ENCODE results near the gene LRRIQ1. TPM values are rescaled to one million over a fixed set of nuclear protein-coding genes. Genes with fewer than 3 reads are reported as not detected.
"Not testable (repeated sequence)": the region's sequence is repeated elsewhere in the genome, so short reads cannot be mapped to it uniquely, and the experiment has no call there.

Gene LRRIQ1
- total and polyA plus RNA-seq, 4 donors: 0.05 to 0.08 TPM; not detected in 2

DNA sequence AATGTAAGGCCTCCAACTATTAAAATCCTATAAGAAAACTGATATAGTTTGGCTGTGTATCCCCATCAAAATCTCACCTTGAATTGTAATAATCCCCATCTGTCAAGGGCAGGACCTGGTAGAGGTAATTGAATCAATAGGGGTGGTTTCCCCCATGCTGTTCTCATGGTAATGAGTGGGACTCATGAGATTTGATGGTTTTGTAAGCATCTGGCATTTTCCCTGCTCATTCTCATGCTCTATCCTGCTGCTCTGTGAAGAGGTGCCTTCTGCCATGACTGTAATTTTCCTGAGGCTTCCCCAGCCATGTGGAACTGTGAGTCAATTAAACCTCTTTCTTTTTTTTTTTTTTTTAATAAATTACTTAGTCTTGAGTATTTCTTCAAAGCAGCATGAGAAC is 31.9 kb upstream of the LRRIQ1 start:
- Histone ChIP-seq H3K27me3 (ENCODE audit: control insufficient read depth in 4 of 4, insufficient read depth in 4 of 4, low read length in 3 of 4) (peaks cover 0 to 3% (median 0%) of the 10 kb centered on the region in 4 donors), H3K4me1 (ENCODE audit: control insufficient read depth in 4 of 4, insufficient read depth in 4 of 4, low read length in 3 of 4) (peaks cover 0 to 8% (median 3%) of the 10 kb centered on the region in 4 donors), H3K9me3 (ENCODE audit: control insufficient read depth in 4 of 4, low read length in 3 of 4) (no peaks in the 10 kb centered on the region), H3K9ac (ENCODE audit: low read depth in 1 of 2, low read length in 2 of 2) (no peak overlapping the region), H3K27ac (ENCODE audit: low read depth in 1 of 2, low read length in 2 of 2) (no peak overlapping the region), H3K4me3 (ENCODE audit: low read depth in 1 of 3, low read length in 3 of 3) (no peak overlapping the region), H3K36me3 (ENCODE audit: control insufficient read depth in 4 of 4, insufficient read depth in 3 of 4, low read depth in 1 of 4, low read length in 3 of 4) (no peaks in the 10 kb centered on the region)
- no peak for TF ChIP-seq ZBTB33 (IDR thresholded peaks at IDR 0.05)
- no peak for TF ChIP-seq TAF1 (conservative IDR thresholded peaks at IDR 0.05)
- TF ChIP-seq MAX (IDR thresholded peaks at IDR 0.05): no peak
- no peak for TF ChIP-seq RXRA (IDR thresholded peaks at IDR 0.05)
- no peak for TF ChIP-seq HNF4A (conservative IDR thresholded peaks at IDR 0.05)
- TF ChIP-seq, protein P1, sequence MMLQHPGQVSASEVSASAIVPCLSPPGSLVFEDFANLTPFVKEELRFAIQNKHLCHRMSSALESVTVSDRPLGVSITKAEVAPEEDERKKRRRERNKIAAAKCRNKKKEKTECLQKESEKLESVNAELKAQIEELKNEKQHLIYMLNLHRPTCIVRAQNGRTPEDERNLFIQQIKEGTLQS (IDR thresholded peaks at IDR 0.05): no peak
- no peak for TF ChIP-seq EGR1 (IDR thresholded peaks at IDR 0.05; ENCODE audit: low read depth in 2 of 2)
- no peak for TF ChIP-seq NR2F2 (IDR thresholded peaks at IDR 0.05)
- DNase-seq (ENCODE audit: low spot score): no peak

DNA sequence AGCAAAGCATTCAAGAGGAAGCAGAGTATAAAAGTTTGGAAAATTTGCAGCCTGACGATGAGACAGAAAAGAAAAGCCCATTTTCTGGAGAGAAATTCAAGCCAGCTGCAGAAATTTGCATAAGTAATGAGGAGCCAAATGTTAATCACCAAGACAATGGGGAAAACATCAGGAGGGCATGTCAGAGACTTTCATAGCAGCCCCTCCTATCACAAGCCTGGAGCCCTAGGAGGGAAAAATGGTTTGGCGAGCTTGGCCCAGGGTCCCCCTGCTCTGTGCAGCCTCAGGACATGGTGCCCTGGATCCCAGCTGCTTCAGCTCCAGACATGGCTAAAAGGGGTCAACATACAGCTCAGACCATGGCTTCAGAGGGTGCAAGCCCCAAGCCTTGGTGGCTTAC is 31.1 kb upstream of the LRRIQ1 start:
- H3K27ac ChIP-seq (ENCODE audit: low read depth in 1 of 2, low read length in 2 of 2); H3K27me3 ChIP-seq (ENCODE audit: control insufficient read depth in 4 of 4, insufficient read depth in 4 of 4, low read length in 3 of 4); H3K9me3 ChIP-seq (ENCODE audit: control insufficient read depth in 4 of 4, low read length in 3 of 4); DNase-seq (ENCODE audit: low spot score); H3K4me3 ChIP-seq (ENCODE audit: low read depth in 1 of 3, low read length in 3 of 3); H3K36me3 ChIP-seq (ENCODE audit: control insufficient read depth in 4 of 4, insufficient read depth in 3 of 4, low read depth in 1 of 4, low read length in 3 of 4); H3K4me1 ChIP-seq (ENCODE audit: control insufficient read depth in 4 of 4, insufficient read depth in 4 of 4, low read length in 3 of 4); H3K9ac ChIP-seq (ENCODE audit: low read depth in 1 of 2, low read length in 2 of 2): not testable (repeated sequence)
- 56% methylated on average over 2 of the region's 2 CpGs for WGBS

GRCh38 chr12:85005615-85006014 is 30.5 kb upstream of the LRRIQ1 start:
- Histone ChIP-seq H3K36me3 (ENCODE audit: control insufficient read depth in 4 of 4, insufficient read depth in 3 of 4, low read depth in 1 of 4, low read length in 3 of 4) (no peaks in the 10 kb centered on the region), H3K4me1 (ENCODE audit: control insufficient read depth in 4 of 4, insufficient read depth in 4 of 4, low read length in 3 of 4) (peaks cover 0 to 8% (median 3%) of the 10 kb centered on the region in 4 donors), H3K9me3 (ENCODE audit: control insufficient read depth in 4 of 4, low read length in 3 of 4) (no peaks in the 10 kb centered on the region), H3K27me3 (ENCODE audit: control insufficient read depth in 4 of 4, insufficient read depth in 4 of 4, low read length in 3 of 4) (peaks cover 0 to 3% (median 0%) of the 10 kb centered on the region in 4 donors), H3K27ac (ENCODE audit: low read depth in 1 of 2, low read length in 2 of 2) (no peak overlapping the region), H3K4me3 (ENCODE audit: low read depth in 1 of 3, low read length in 3 of 3) (no peak overlapping the region), H3K9ac (ENCODE audit: low read depth in 1 of 2, low read length in 2 of 2) (no peak overlapping the region)
- WGBS: 84% methylated on average over 1 of the region's 1 CpG
- DNase-seq (ENCODE audit: low spot score): no peak
- TF ChIP-seq RXRA (IDR thresholded peaks at IDR 0.05) (no peak), HNF4A (conservative IDR thresholded peaks at IDR 0.05) (no peak), GABPA (IDR thresholded peaks at IDR 0.05 in 1 of 2, conservative IDR thresholded peaks at IDR 0.05 in 1 of 2) (no peak)

DNA sequence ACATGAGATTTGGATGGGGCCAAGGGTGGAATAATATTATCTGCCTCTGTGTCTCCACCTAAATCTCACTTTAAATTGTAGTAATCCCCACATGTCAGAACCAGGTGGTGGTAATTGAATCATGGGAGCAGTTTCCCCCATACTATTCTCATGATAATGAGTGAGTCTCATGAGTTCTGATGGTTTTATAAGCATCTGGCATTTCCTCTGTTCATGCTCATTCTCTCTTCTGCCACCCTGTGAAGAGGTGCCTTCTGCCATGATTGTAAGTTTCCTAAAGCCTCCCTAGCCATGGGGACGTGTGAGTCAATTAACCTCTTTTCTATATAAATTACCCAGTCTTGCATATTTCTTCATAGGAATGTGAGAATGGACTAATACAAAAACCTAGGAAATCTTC is 29.9 kb upstream of the LRRIQ1 start:
- 78% methylated on average over 1 of the region's 1 CpG for WGBS
- DNase-seq (ENCODE audit: low spot score): no peak
- TF ChIP-seq TAF1 (conservative IDR thresholded peaks at IDR 0.05) (no peak), HNF4A (conservative IDR thresholded peaks at IDR 0.05) (no peak), GABPA (IDR thresholded peaks at IDR 0.05 in 1 of 2, conservative IDR thresholded peaks at IDR 0.05 in 1 of 2) (no peak), YY1 (IDR thresholded peaks at IDR 0.05) (no peak), FOXA2 (IDR thresholded peaks at IDR 0.05) (no peak), EGR1 (IDR thresholded peaks at IDR 0.05; ENCODE audit: low read depth in 2 of 2) (no peak), RAD21 (IDR thresholded peaks at IDR 0.05) (no peak), ZBTB33 (IDR thresholded peaks at IDR 0.05) (no peak), SP1 (IDR thresholded peaks at IDR 0.05) (no peak), NR2F2 (IDR thresholded peaks at IDR 0.05) (no peak), REST (IDR thresholded peaks at IDR 0.05) (no peak), RXRA (IDR thresholded peaks at IDR 0.05) (no peak)
- TF ChIP-seq, protein P1 (IDR thresholded peaks at IDR 0.05): no peak

More for the DNA sequence above, 29.9 kb upstream of the LRRIQ1 start:
- no peaks in the 10 kb centered on the region for H3K36me3 ChIP-seq (ENCODE audit: control insufficient read depth in 4 of 4, insufficient read depth in 3 of 4, low read depth in 1 of 4, low read length in 3 of 4)
- H3K4me1 ChIP-seq (ENCODE audit: control insufficient read depth in 4 of 4, insufficient read depth in 4 of 4, low read length in 3 of 4): peaks cover 0 to 8% (median 3%) of the 10 kb centered on the region in 4 donors
- H3K27me3 ChIP-seq (ENCODE audit: control insufficient read depth in 4 of 4, insufficient read depth in 4 of 4, low read length in 3 of 4): peaks cover 0 to 3% (median 0%) of the 10 kb centered on the region in 4 donors
- H3K9ac ChIP-seq (ENCODE audit: low read depth in 1 of 2, low read length in 2 of 2): no peak overlapping the region
- no peak overlapping the region for H3K4me3 ChIP-seq (ENCODE audit: low read depth in 1 of 3, low read length in 3 of 3)
- no peaks in the 10 kb centered on the region for H3K9me3 ChIP-seq (ENCODE audit: control insufficient read depth in 4 of 4, low read length in 3 of 4)
- no peak overlapping the region for H3K27ac ChIP-seq (ENCODE audit: low read depth in 1 of 2, low read length in 2 of 2)

Measured in liver (tissue), 9 donors.